ENCODE measurements around the gene ANK3.

Gene ANK3

DNA sequence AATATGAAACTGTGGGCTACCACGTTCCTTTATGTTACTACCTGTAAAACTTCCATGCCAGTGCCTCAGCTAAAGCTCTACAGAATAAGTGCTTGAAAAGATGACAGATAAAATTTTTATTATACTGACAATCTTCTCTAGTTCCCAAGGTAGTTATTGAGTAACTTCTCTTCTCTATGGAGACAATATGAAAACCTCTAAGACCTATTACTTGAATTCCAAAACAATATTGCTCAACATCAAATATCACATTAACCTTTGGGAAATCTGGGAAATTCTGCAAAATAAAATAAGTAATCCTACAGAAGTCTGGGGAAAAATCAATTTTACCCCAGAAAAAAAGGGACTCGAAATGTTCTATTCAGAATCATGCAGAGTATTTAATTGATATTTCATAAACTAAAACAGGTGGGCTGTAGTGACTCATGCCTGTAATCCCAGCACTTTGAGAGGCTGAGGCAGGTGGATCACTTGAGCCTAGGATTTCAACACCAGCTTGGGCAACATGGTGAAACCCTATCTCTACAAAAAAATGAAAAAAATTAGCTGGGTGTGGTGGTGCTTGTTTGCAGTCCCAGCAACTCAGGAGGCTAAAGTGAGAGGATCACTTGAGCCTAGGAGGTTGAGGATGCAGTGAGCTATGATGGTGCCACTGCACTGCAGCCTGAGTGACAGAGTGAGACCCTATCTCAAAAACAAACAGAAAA lies 23.8 kb upstream of the ANK3 start:
- no peak for DNase-seq

DNA sequence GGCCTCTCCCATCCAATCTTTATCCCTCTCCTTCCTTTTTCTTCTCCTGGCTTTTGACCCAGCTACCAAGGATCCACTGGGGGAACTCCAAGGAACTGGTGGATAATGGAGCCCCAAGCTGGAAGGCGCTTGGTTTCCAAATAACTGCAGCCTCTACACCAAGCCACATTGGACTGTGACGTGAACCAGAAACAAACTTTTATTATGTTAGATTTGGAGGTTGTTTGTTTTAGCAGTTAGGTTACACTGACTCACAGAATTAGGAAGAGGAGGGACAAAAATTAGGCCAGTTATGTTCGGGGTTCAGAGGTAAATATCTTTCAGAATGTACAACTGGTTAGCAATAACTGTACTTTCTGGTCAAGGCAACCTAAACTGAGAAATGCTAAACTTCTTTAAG lies 21.3 kb upstream of the ANK3 start:
- DNase-seq: no peak

DNA sequence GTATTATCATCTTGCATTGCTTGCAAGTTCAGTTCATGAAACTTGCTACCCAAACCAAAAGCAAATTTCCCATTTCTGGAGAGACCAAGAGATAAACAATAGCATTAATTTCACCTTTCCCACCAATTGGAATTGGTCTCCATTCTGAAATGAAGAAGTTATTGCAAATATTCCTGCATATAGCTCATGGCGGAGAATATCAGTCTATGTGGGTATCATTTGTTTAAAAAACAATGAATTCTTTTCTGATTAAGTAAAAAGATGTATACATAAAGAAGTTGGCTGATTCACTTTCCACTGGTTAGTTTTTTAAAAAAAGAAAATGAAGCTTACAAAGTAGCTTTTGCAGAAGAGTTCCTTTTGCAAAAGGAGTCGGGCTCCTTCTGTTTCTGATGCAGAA lies 19.5 kb upstream of the ANK3 start:
- no peak for DNase-seq

DNA sequence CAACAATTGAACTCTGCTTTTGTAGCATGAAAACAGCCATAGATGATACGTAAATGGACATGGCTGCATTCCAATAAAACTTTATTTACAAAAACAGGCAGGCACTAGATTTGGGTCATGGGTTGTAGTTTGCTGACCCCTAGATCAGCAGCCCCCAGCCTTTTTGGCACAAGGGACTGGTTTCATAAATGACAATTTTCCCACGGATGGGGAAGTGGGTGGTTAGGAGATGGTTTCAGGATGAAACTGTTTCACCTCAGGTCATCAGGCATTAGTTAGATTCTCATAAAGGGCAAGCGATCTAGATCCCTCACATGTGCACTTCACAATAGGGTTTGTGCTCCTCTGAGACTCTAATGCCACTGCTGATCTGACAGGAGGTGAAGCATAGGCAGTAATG lies 16.5 kb upstream of the ANK3 start:
- no peak for DNase-seq

DNA sequence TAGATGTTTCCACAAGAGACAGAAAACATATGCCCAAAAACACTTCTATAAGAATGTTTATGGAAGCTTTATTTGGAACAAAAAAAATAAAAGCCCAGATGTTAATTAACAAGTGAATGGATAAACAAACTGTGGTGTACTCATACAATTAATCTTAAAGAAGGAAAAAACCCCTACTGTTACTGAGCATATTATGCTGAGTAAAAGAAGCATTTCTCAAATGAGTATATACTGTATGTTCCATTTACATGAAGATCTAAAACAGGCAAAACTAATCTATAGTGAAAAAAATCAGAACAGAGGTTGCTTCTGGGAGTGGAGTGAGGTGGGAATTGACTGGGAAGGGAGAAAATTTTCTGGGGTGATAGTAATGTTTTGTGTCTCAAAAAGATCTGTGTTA lies 15.5 kb upstream of the ANK3 start:
- no peak for DNase-seq

DNA sequence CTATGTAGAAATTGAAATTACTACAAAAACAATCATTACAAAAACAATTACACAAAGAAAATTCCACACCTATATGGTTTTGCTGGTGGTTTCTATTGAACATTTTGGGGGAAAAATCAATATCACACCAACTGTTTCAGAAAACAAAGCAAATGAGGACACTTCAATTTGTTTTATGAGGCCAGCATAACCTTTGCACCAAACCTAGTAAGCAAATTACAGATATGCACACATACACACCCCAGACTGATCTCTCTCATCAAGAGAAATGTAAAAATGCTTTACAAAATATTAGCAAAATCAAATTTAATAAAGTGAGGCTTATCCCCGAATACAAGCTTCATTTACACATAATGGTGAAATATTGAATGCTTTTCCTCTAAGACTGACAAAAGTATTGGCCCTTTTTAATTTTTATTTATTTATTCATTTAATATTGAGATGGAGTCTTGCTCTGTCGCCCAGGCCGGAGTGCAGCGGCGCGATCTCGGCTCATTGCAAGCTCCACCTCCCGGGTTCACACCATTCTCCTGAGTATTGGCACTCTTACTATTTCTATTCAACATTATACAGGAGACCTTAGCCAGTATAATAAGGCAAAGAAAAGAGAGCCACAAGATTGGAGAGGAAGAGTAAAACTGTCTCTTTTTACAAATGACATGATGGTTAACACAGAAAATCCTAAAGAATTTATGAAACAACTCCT lies 13.6 kb upstream of the ANK3 start:
- no peak for DNase-seq

DNA sequence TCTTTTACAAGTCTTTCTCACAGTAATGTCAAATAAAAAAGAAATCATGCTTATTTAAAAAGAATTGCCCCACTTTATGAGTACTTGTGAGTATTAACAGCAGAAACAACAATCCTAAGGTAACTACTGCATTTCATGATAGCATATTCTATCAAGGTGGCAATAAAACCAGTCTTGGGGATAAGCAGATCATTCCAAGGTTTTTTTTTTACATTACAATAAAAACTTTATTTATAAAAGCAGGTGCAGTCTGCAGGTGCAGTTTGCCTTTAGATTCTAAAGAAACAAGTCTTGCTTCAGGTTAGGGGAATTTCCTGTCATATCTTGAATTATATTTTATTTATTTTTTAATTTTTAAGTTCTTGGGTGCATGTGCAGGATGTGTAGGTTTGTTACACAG lies 10.7 kb upstream of the ANK3 start:
- DNase-seq: no peak

DNA sequence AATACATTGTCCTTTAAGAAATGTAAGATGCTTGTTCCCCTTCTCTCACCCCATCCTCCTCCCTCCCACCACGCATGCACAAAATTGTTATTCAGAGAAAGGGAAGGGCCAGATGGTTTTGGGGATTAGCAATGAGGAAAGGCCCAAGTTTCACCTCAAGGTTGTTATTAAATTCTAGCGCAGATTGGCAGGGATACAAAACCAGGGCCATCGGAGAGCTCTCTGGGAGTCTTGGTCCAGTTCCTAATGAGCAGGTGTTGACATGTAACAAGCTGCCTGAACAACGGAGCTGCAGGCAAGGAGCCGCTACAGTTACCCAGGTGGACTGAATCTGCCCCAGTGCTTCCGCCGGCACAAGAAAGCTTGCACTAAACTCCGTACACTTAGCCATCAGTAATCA lies 9.7 kb upstream of the ANK3 start:
- DNase-seq: no peak

DNA sequence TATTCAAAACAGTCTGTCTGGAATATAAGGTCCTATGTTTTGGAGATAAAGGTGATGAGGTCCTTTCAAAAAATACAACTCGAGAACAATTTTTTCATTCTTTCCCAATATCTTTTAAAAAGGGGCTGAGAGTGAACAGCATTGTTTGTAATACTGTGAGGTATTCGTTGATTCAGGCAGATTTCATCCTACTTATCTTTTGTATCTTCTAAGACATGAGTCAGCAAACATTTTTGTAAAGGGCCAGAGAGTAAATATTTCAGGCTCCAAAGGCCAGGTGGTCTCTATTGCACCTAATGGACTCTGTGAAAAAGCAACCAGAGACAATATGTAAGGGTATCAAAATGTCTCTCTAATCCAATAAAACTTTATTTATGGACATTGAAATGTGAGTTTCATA lies 8.1 kb upstream of the ANK3 start:
- no peak for DNase-seq

DNA sequence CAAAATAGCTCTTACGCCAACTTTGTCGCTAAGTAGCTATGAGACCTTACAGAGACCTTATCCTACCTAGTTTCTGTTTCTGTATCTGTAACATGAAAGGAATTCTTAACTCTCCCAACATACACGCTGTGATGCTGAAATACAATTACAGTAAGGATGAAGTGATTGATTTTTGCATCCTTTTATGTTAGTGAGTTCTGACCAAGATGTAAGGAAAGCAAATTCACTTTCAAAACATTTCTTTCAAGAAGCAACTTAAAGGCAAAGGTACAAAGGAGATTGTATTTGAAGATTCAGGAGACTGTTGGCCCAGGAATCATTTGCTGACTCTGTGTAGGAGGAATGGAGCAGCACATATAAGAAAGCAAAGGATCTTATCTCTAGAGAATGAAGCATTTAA lies 7.1 kb upstream of the ANK3 start:
- no peak for DNase-seq

DNA sequence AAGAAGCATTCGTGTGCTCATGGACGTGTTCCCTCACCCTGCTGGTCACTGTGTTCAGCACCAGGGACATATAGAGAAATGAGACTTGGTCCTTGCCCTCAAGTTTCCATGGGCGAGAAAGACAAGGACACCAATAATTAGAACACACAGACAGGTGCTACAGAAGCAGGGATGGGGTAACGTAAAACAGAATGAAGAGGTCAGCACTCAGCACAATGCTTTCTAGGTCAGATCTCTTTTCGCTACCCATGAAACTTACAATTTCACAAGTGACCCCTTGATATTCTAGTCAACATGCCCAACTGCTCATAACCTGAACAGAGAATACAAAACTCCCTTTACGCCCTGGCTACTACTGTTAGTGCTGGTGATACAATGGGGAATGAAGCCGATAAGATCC lies 6.0 kb upstream of the ANK3 start:
- DNase-seq: no peak

DNA sequence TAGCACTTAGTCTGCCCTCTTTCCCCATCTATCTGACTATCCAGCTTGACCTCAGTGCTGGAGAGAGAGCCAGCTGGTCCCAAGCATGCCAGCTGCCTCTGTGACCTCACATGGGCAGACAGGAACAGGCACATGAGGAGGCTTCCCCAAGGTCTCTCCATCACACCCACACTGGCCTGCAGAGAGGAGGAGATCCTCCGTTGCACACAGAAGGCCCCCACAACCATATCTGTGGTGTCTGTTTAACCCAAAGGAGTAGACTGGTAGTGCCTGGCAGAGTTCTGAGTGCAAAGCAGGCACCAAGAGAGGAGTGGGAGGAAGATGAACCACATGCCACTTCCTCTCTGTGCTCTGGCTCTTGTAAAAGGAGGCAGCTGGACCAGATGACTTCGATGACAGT lies 4.8 kb upstream of the ANK3 start:
- DNase-seq: no peak

DNA sequence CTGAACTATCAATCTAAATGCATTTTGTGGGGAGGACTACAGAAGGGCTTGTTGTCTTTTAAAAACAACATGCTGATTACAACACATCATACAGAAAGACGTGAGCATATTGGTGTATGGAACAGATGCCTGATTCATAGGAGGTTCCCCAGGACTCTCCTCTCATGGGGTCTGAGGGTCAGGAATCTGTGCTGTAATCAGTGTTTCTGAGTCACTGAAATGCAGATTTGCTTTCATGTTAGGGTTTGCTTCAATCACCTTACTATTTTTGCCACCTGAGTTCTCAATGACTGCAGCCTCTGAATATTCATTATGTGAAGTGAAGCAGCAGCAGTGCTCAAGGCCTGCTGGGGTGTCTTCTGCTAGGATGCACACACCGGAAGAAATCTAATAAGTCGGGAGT lies 550 bp upstream of the ANK3 start:
- DNase-seq: no peak

DNA sequence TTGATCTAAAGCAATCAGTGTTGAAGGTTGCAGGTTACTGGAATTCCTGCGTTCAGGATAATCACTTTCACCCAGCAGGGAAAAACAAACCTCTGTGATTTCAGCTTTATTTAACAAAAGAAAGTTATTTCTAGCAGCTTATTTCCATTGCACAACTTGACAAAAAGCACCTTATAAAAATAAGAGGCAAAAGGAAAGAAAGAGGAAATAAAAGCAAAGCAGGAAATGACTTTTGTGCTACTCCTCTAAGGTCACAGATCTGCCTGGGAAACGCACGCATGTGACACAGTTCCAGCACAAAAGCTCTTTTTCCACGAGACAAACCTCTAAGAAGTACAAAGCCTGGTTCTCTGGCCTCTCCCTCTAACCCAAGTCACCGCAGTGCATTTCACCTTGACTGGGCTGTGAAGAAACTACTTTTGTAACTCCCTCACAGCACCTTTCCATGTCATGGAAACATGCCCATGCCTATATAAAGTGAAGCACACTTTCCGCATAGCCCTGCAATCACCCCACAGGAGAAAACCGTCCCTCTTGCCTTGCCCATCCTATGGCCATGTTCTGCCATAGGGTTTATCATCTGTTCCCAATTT lies 870 bp downstream of the ANK3 start:
- DNase-seq: no peak

DNA sequence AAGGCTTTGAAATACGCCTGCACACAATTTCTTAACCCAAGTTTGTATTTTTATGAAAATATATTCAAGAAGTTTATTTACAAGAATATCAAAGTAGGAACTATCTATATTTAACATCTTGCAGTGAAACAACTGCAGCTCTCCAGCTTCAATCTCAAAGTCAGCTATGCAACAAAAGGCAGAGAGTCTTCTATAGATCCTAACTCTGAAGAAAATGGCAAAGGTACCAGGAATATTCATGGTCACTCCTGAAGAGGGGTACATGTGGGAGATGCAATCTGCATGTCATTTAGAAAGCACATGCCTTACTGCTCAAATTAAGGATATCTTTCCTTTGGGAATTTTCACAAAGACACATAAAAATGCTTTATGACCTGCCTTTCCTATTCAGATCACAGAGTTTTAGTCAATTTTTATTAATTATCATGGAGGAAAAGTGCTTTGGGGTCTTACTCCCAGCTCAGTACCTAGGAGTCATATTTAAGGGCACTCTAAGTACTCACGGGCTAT lies 1.5 kb downstream of the ANK3 start:
- DNase-seq: no peak

DNA sequence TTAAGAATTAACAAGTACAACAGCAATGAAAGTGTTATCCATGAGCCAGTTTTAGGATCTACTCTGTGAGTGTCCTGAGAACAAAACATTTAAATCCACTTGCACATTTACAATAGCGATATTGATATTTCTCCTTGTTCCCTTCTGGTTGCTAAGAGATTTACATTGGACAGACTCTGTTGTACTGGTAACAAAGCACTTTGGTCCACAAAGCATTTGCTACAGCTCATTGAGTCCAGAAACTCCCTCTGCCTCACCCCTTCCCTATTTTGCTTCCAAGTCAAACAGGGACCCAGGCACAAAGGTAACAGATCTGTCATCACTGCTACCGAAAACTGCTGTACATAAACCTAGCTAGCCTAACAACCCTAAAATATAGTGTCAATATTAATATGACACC lies 2.1 kb downstream of the ANK3 start:
- no peak for DNase-seq

DNA sequence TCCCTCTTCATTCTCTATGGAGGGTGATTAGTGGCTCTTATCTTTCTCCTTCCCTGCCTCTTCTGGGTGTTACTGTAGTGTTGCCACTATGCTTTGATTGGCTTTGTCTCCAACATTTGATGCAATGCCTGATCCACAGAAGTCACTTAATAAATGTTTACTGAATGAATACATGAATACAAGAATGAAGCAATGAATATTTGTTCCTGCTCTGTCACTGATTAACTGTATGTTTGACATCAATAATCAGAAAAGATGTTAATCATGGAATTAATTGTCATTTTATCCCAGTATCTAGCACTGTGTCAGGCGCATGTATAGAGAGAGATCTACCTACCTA lies 4.3 kb downstream of the ANK3 start:
- DNase-seq: no peak

DNA sequence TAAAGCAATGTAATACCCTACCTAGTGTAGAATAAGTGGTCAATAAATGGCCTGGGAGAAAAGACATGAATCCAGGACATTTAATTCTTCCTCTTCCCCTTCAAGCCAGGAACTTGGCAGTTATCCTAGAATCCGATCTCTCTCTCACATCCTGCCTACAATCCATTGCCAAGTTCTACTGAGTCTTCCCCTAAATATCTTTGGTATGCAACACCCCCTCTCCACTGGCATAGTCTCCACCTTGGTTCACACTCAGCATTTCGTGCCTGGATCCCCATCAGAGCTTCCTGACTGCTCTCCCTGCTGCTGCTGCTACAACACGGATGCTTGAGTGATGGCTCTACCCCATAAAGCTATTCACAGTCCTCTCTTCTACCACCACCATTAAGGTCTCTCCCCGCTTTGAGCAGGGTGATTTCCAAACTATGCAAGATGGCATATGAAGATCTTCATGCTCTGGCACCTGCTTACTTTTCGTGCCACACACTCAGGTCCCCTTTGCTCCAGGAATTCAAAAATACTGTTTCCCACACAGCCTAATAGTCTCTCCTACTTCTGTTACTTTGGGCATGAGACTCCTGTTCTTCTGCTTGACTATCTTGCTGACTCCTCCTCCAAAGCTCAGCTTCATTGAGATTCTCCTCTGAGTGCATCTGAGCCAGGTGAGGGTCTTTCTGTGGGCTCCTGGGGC lies 4.8 kb downstream of the ANK3 start:
- DNase-seq: no peak

DNA sequence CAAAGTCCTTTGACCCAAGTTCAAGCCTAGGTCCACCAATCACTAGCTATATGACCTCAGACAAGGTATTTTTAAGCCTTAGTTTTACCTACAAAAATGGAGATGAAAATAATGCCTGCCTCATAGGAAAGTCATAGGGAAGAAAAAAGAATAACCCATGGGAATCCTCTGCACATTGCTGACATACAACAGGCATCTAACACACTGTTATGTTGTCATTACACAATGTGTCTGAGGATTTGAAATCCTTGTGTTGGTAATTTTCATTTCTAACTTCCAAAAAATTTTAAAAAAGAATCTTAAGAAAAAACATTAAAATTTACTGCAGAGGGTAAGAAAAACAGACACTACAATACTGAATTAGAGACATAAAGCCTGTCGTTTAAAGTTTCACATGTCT lies 5.7 kb downstream of the ANK3 start:
- DNase-seq: no peak

DNA sequence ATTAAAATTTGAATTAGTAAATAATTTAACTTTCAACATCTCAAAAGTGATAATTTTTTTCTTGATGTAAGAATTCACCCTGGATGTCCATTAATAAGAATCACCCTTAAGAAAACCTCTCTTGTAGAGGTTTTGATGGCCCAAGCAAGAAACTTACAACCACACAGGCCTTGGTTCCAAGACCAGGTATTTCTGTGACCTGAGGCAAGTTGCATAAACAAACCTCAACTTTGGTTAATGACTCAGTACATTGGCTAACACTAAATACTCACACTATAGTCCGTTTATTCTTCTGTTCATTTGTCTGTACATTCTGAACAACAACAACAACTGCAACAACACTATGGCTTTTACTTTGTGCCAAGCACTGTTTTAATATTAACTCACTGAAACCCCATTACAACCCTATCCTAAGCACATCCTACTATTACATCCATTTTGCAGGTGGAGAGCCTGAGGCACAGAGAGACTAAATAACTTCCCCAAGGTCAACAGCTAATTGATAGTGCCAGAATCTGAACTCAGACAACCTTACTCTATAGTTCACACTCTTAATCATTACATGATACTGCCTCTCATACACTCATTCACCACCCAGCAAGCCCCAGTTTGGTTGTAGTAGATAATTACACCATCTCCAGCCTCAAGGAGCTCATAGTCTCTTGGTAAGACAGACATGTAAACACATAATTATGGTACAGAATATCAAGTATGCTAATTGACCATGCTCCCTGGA lies 6.6 kb downstream of the ANK3 start:
- DNase-seq: no peak

DNA sequence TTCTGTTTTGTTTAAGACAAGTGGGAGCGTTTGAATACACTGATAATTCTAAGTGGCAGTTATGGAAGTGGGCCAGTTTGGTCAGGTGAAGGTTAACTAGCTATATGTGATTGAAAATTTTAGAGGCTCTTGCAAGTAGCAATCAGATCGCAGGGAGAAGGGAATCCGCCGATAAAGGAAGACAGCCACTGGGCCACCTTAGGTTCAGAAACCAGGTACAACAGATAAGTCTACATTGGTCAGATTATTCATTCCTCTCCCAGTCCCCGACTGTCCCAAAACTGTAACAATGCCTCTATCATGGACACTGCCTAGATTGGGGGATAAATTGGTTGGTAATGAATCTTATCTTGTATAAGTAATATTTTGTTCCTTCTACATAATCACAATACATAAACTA lies 8.9 kb downstream of the ANK3 start:
- no peak for DNase-seq

DNA sequence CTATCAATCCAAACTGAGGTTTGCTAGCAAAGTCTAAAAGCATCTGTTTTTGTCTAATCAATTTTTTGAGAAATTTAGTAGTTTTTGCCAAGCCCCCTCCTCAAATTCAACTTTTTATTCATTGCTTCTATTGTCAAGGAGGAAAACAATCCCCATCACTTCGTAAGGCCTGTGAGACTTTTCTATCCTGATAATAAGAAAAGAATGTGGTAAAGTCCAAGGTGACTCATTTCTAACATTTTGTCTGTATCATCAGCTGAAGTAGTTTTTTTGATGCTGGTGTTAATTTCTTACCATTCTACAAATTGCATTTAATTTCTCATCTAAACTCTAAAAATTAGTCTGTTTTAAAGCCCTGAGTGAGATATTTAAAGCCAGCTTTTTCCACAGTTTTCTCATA lies 11.7 kb downstream of the ANK3 start:
- no peak for DNase-seq

DNA sequence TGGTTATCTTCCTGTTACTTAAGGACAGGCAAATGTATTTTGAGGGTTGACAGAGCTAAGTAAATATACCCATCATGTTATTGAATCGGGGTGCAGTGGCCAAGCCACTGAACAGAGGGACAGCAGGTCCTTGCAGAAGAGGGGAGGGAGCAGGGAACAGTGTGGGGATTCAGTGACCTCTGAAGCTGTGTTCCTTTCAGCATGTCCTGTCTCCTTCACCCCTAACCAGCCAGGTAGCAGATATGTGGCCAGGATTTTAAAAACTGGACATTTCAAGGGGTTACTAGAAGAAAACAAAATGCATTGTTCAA lies 12.7 kb downstream of the ANK3 start:
- no peak for DNase-seq
